CD4-positive, alpha-beta T cell treated with Interleukin-2 at 100 ng/mL for 4 hours (primary cell): ENCODE data around the gene ALG14.
"Not testable (repeated sequence)": the region's sequence is repeated elsewhere in the genome, so short reads cannot be mapped to it uniquely, and the experiment has no call there.

Source experiments
- DNase-seq: peaks from one replicate; pipeline ENCODE4 v3.0.0-alpha.2; 2020; ENCODE audit warnings: low spot score

ALG14 gene

DNA sequence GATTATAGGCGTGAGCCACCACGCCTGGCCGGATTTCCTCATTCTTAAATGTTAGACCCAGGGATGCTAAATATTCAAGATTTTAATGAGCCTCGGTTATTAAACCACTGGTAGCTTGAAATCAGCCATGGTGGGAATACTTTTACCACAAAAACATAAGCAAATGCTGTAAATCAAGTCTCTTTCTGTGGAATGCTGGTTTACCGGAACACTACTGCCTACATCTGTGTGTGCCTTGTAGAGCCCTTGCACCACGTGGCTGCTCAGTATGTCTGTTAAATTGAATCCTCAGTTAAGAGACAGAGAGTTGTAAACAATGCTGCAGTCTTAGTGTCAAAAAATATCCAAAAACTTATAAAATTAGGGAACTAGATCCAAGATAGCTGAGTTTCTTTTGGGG, 119.0 kb downstream of the ALG14 start:
- no peak for DNase-seq

DNA sequence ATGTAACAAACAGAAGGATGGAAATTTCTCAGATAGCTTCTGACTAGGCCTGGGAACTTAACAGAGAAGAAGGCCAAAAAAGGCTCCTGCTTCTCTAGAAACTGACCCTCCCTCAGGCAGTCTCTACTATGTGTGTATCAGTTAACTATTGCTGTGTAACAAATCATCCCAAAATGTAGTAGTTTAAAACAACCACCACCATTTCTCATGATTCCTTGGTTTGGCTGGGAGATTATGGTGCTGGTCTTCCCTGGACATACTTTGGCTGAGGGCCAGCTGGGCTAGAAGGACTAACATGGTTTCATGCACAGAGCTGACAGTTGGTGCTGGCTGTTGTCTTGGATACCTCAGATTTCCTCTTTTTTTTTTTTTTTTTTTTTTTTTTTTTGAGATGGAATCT, 119.6 kb downstream of the ALG14 start:
- DNase-seq: no peak

DNA sequence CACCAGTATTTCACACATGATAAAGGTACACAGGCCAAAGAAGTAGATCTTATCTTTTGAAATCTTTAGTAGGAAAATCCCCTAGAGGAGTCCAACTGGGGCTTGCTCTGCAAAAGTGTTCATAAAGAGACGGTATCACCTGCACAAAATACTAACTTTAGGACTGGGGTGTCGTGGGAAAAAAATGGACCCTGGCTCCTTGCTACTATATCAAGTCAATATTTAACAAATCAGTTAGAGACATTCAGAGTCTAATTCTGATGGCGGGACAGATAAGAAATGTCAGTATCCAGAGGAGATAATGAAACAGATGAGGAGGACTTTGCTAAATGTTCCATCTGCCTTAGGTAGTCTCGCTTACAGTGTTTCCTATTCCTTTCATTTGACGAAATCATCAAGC, 120.2 kb downstream of the ALG14 start:
- DNase-seq: no peak

DNA sequence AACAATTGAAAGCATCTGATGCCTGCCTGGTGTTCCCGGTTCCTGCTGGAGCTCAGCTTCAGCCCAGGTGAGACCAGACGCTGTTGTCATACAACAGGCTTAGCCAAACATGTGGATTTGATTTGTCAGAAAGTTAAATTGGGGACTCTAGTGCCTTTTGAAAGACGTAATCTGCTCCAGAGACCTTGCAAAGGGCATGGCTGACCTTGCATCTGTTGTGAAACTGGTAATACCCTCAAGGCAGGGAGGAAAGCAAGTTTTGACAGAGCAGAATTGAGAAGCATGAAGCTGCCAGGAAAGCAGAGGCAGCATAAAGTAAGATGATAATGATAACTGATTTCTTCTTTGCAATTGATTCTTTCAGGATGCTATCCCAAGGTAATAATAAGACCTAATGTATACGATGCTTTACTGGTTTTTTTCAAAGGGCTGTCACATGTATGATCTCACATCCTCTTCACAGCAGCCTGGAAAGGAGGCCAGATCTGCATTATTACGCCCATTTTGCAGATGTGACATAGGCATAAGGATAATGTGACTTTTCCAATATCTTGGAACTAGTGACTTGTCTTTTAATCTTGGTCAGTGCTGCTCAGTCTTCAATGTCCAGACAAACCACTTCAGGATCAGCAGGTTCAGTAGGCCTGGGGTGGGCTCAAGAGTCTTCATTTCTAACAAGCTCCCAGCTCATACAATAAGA, 121.1 kb downstream of the ALG14 start:
- no peak for DNase-seq

DNA sequence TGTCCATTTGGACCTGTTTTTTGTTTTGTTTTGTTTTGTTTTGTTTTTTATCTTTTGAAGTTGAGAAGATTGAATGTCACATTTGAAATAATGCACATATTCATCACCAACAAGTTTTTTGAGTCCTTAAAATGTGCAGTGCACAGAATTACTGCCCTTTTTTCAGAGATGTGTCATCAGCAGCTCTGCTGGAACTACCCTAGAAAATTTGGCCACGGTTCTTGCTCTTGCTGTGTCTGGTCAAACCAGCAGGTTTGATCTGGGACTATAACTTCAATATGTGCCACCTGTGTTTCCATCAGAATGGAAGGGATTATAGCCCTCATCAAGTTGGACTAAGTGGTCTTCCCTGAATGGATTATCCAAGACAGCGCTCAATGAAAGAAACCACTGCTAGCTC, 121.7 kb downstream of the ALG14 start:
- no peak for DNase-seq

DNA sequence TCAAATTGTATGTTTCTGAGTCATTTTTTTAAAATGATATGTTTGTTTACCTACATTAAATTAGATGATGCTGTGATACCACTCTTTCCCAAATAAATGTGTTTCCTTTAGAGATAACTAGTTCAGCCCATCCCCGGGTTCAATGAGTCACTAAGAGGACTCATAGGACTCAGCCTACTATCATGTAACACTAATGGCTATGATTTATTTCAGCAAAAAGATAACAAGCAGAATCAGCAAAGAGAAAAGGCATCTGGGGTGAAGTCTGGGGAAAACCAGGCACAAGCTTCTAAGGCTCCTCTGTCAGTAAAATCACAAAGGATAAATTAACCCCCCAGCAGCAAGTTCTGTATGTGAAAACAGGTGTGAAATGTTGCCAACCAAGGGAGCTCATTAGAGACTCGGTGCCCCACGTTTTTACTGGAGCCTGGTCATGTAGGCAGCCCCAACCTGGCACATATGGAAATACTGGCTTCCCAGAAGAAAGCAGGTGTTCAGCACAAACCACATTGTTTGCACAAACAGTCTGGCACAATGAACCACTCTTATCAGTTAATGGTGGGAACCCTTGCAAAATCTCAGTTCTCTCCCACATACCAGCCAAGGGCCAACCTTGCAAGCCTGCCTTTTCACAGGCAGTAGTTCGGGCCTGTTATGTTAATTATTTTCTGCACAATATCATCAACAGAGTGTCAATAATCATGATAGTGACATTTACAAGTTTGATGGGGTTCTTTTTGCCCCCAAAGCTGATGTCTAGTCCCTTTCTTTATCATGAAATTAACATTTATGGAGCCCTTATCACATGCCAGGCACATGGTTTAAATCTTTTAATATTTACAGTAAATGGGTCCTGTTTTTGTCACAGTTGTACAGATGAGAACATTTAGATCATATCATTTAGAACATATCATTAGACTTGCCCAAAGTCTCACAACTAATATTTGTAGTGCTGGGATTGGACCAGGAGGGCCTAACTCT, 122.8 kb downstream of the ALG14 start:
- DNase-seq: no peak

DNA sequence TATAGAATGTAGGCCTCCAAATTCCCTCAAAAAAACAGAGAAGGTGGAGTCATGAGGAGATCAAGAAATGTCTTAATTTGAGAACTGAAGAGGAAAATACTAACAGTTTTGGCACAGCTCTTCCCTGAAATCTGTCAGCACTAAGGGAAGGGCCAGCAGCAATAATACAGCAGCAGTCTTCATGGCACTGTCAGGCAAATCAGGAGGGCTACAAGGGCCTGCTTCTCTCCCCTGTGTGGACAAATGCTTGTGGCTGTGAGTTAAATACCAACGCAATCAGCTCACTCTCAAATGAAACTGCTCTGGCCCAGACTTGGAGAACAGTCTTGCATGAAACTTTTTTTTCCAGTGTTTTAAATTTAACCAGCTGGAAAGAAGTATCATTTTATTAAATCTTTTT, 125.3 kb downstream of the ALG14 start:
- DNase-seq: no peak

DNA sequence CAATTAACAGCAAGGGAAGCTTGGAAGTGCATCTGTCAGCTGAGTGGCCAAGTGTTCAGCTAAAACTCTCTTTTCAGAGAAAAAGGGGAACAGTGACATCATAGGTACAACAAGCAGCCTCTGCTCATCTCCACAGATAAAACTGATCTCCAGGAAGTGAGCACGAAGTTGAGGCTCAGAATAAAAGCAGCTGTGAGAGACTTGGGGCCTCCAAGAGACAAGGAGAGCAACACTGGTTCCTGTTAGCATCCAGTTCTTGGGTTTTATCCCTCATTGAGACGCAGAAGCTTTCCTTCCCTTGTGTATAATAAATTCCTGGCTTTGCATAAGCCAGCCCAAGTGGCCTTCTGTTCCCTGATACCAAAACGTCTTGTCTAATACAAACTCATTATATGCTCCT, 125.9 kb downstream of the ALG14 start:
- no peak for DNase-seq

DNA sequence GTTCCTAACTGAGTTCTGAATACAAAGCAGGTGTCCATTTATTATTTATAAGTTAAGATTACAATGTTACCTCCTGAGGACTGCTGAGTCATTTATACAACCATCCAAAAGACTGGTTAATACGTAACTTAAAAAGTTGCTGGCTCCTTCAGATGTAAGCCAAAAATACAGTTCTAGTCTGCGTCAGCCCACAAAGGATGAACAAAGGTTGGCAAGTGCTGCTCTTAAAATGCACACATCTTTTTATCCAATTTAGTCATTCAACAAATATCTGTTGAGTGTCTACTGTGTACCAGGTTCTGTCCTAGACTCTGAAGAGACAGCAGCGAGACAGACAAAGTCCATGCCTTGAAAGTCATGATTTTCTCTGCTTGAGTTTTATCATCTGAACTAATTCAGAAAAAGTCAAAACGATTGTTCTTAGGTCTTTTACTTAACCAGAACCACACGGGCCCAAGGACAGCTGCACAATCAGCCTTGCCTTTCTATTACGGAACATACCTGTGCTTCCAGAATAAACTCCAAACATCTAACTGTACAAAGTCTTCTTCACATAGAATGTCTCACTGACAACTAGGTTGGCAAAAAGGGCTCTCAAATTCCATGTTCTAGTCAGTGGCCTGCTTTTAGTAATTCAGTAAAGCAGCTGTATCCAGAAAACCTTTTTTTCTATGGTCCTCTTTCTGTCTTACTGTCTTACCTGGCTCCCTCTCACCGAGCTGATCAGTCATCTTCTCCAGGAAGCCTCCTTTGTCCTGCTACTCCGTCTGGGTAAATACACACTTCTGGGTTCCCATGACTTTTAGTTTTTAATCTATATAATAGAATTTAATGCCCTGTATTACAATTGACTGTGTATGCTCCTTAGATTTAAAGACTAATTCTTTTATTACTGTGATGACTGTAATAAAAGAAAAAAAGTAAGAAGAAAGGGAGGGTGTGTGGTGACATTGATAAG, 130.3 kb downstream of the ALG14 start:
- DNase-seq: no peak

DNA sequence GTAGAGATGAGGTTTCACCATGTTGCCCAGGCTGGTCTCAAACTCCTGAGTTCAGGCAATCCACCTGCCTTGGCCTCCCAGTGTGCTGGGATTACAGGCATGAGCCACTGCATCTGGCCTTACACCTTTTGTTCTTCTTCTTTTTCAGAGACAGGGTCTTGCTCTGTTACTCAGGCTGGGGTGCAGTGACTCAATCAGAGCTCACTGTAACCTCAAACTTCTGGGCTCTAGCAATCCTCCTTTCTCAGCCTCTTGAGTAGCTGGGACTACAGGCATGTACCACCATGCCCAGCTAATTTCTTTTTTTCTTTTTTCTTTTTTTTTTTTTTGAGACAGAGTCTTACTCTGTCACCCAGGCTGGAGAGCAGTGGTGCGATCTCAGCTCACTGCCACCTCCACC, 131.3 kb downstream of the ALG14 start:
- DNase-seq: not testable (repeated sequence)

DNA sequence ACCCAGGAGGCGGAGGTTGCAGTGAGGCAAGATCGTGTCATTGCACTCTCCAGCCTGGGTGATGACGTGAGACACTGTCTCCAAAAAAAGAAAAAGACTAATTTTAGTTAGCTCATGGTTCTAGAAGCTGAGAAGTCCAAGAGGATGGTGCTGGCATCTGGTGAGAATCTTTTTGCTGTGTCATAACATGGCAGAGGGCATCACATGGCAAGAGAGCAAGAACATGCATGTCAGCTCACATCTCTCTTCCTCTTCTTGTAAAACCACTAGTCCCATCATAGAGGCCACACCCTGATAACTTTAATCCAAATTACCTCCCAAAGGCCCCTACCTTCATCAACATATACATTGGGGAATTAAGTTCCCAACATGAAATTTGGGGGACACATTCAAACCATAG, 132.0 kb downstream of the ALG14 start:
- no peak for DNase-seq

DNA sequence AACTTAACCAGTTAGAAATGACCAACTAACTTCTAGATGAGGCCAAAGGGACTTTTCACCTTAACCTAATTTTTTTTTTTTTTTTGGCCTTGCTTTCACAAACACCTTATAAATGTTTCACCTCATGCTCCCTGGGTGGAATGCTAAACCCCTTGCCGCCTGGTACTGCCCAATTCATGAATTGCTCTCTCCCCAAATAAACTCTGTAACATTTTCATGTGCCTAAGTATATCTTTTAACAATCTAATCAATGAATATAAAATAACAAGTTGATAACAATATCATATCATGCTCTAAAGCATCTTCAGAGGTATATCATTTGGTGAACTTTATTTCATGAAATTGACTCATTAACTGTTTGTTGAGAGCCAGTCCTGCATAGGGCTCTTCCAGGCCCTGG, 134.9 kb downstream of the ALG14 start:
- no peak for DNase-seq

DNA sequence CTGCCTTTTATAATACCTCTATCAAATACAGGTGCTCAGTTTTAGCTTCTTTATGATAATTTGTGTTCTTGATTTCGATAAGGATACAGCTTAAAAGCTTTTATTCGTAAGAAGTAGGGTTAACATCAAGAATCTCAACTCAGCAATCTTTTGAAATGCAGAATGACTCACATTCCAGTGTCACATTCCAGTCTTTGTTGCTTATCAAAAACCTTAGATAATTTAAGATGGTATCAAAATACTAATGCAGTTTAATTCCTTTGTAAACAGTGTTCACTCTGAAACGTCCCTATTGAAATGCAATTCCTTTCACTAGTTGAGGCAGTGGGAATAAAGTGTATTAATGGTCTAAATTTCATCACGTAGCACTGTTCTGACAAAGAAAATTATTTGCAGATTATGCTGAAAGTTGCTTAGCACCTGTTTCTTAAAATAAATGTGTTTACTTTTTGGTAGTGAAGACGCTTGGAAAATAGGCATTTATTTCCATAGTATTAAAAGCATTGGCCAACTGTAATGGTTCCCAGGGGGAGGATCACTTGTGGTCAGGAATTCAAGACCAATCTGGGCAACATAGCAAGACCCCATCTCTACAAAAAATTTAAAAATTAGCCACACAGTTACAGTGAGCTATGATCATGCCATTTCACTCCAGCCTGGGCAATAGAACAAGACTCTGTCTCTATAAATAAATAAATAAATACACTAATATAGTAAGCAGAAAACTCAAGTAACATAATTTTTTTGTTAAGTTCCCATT, 135.7 kb downstream of the ALG14 start:
- DNase-seq: no peak

DNA sequence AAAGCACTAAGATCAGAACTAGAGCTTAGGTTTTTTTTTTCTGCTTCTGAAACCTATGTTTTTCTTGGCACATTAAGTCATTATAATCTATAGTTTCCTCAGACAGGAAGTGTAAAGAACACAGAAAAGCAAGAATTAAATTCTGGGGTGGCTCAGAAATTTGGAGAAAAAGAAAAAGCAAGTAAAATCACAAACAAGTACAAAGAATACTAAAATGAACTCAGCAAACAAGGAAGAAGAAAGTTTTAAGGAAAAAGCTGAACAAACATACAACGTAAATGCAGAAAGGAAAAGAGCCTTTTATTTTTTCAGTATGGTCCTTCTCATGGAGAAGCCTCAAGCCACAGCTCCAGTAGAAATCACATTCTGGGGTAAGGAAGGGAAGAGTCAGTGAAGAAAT, 137.3 kb downstream of the ALG14 start:
- DNase-seq: no peak

DNA sequence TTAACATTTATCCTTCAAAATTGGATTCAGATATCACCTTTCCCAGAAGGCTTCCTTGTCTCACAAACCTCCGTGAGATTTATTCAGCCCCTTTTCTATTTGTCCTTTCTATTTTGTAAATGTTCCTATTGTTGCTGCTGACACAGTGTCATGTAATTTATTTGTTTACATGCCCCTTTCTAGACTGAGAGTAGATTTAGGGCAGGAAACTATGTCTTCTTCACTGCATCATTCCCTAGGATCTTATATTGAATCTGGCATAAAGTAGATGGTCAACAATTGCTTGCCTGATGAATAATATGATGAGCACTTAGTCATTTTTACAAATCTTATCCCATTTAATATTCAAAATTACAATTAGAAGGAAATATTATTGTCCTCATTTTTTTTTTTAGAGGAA, 137.7 kb downstream of the ALG14 start:
- no peak for DNase-seq

DNA sequence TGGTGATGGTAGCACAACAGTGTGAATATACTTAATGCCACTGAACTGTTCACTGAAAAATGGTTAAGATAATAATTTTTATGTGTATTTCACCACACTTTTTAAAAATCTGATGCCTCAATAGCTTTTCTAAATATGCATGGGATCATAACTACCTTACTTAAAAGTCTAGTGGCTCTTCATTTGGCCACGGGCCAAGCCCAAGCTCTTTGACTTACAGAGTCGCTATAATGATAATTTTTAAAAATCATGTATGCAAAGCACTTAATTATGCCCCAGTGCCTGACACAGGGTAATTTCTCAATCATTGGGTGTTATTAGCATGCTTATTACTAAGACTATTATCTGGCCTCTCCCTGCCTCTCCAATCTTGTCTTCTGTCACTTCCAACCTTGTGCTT, 138.2 kb downstream of the ALG14 start:
- no peak for DNase-seq

DNA sequence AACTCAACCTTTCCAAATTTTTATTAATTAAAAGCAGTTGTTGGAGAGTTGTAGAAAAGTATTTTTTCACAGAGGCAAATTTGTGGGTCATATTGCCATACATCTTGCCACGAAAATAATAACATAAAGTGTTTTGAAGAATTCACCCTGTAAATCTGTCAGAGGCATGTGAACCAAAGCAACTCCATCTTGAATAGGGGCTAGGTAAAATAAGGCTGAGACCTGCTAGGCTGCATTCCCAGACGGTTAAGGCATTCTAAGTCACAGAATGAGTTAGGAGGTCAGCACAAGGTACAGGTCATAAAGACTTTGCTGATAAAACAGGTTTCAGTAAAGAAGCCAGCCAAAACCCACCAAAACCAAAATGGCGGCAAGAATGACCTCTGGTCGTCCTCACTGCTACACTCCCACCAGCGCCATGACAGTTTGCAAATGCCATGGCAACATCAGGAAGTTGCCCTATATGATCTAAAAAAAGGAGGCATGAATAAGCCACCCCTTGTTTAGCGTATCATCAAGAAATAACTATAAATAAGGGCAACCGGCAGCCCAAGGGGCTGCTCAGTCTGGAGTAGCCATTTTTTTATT, 141.4 kb downstream of the ALG14 start:
- no peak for DNase-seq

DNA sequence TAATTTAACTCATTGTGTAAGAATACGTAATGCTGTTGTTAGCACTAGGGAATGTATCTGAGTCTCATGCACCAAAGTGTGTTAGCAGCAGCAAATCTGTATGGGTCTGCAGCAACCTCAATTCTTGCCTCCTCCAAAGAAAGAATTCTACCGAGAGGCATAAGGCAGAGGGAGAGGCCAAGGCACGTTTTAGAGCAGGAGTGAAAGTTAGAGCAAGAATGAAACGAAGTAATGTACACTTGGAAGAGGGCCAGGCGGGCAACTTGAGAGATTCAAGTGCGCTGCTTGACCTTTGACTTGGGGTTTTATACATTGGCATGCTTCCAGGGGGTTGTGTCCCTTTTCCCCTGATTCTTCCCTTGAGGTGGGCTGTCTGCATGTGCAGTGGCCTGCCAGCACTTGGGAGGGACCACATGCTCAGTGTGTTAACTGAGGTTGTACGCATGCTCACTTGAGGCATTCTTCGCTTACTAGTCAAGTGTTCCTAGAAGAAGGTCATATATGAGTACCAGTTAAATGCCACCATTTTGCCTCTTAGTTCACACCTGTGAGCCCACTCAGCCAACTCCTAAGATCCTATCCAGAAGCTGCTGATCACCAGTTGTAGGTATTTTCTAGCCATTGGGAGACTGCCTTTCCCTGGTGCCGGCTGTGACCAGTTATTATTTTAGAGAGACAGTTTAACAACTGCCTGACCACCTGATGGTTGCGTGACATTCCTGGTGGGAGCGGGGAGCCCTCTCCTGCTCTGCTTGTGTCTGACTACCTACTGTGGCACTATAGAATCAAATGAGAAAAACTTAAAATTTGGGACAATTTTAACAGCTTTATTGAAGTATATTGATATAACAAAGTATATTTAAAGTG, 143.2 kb downstream of the ALG14 start:
- no peak for DNase-seq

DNA sequence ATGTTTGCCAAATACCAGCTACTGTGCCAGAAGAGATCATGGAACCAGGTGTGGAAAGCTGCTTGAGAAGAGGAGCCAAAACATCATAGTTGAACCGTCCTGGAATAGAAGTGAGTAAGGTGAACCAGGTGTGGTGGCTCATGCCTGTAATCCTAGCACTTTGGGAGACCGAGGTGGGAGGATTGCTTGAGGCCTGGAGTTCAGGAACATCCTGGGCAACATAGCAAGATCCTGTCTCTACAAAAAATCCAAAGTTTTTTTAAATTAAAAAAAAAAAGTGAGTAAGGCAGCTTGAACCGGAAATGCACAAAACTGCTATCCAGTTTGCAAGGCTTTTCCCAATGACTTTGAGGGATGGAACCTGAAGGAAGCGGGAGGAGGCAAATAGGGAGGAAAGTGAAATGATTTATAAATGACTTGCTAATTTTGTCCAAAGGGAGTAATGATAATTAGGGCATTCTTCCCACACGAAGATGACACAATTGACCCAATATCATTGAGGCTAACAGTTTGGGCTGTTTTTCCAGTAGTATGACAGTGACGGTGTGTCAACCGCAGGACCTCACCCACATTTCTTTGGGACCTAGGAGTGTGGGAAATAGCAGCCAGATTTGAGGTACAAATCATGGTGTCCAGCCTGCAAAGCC, 144.3 kb downstream of the ALG14 start:
- no peak for DNase-seq
